ENCODE measurements around the gene CEP70.
"Not testable (repeated sequence)": the region's sequence is repeated elsewhere in the genome, so short reads cannot be mapped to it uniquely, and the experiment has no call there.

CEP70 gene

DNA sequence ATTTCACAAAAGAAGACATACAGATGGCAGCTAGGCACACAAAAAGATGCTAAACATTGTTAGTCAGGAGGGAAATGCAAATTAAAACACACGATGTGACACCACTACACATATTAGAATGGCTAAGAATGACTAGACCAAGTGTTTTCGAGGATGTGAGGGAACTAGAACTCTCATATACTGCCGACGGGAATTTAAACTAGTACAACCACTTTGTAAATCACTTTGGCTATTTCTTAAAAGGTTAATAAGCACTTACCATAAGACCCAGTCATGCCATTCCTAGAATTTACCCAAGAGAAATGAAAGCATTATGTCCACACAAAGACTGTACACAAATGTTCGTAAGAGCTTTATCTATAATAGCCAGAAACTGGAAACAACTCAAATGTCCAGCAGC, 5.6 kb downstream of the CEP70 start:
- no peak for DNase-seq

DNA sequence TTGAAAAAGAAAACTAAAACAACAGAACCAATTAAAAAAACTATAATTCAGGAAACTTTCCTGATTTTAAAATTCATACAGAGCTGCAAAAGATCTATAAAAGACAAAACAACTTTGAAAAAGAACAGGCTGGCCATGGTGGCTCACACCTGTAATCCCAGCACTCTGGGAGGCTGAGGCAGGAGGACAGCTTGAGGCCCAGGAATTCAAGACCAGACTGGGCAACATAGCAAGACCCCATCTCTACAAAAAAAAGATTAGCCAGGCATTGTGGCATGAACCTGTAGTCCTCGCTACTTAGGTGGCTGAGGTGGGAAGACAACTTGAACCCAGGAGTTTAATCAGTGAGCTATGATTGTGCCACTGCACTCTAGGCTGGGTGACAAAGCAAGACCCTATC, 6.7 kb downstream of the CEP70 start:
- no peak for DNase-seq

DNA sequence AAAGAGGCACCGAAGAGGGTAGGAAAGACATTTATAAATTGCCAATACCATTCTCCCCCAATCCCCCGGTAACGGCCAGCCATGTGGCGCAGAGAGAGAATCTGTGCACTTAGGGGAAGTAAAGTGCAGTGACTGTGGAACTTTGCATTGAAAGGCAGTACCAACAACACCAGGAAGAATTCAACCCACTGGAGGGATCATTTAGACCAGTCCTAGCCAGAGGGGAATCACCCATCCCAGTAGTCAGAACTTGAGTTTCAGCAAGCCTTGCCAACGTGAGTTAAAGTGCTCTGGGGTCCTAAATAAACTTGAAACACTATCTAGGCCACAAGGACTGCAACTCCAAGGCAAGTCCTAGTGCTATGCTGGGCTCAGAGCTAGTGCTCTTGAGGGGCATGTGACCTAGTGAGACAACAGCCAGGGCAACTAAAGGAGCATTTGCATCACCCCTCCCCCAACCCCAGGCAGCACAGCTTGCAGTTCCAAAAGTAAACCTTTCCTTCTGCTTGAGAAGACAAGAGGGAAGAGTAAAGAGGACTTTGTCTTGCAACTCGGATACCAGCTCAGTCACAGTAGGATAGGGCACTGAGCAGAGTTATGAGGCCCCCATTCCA, 15.0 kb downstream of the CEP70 start:
- DNase-seq = no peak

DNA sequence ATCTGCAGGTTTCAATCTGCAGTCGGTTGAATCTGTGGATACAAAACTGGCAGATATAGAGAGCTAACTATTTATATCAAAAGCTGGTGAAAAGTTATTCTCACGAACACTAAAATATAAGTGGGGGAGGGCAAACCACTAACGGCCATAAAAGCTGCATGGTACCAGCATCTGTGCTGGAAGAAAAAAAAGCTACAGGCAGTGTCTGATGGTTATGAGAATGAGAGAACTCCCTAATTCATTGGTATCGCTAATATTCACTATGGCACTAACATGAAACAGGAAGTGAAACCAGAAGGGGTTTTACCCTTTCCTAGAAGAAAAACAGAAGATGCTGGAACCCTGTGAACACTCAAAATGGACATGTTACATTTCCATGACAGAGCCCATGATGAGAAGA, 15.9 kb downstream of the CEP70 start:
- DNase-seq = peak; percentile 12

DNA sequence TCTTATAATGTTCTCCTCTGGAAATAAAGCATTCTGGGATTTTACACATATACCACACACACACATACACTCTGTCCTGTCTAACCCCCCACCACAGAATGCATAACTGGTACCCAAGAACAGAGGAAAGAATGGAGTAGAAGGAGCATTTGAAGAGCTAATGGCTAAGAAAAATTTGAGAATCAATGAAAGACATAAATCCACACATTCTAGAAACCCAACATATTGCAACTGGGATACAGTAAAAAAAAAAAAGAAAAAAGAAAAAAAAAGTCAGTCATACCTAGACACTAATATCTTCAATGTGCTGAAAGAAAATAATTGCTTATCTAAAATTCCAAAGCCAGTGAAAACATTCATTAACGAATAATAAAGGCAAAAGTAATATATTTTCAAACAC, 20.9 kb downstream of the CEP70 start:
- no peak for DNase-seq

DNA sequence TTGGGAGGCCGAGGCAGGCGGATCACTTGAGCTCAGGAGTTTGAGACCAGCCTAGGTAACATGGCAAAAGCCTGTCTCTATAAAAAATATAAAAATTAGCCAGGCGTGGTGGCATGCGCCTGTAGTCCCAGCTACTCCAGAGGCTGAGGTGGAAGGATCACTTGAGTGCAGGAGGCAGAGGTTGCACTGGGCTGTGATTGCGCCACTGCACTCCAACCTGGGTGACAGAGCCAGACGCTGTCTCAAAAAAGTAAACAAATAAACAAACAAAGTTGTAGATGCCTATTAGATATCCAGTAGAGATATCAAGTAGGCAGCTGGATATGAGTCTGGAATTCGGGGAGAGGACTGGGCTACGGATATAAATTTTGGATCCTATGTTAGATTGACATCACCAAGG, 24.4 kb downstream of the CEP70 start:
- DNase-seq = not testable (repeated sequence)

DNA sequence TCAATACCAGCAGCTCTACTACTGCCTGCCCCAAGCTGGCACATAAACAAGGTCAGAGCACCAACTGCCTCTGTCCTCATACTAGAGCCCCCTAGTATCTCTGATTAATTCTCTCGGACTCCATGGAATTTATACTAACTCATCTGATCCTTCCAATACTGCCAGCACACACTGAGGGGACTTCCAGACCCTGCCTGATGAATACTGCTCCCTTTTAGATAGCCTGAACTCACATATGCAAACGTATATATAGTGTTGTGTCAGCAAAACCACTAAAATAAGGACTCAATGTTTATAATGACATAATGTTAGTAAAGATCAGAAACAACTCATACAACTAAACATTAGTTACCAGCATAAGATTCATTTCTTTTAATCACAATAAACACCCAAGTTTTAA, 25.0 kb downstream of the CEP70 start:
- no peak for DNase-seq

DNA sequence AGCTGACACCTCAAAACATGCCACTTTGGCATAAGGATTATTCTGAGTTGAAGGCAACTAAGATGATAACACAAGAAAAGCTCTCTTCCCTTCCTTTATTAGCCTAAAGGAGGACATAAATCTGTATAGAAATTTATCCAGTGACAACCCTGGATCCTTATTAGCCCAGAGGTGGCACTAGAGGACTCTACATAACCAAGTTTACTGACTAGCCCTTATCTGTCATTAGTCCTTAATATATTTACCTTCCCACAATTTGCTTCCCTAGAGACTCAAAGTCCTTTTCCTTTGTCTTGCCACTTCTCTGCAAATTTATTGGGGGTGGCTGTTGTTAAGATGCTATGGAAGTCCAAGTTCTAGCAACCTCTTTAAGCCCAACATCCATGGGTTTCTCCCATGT, 26.7 kb downstream of the CEP70 start:
- no peak for DNase-seq

DNA sequence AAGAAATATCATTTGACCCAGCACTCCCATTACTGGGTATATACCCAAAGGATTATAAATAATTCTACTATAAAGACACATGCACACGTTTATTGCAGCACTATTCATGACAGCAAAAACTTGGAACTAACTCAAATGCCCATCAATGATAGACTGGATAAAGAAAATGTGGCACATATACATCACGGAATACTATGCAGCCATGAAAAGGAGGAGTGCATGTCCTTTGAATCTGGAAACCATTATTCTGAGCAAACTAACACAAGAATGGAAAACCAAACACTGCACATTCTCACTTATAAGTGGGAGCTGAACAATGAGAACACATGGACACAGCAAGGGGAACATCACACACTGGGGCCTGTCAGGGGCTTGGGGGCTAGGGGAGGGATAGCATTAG, 27.8 kb downstream of the CEP70 start:
- DNase-seq = not testable (repeated sequence)

DNA sequence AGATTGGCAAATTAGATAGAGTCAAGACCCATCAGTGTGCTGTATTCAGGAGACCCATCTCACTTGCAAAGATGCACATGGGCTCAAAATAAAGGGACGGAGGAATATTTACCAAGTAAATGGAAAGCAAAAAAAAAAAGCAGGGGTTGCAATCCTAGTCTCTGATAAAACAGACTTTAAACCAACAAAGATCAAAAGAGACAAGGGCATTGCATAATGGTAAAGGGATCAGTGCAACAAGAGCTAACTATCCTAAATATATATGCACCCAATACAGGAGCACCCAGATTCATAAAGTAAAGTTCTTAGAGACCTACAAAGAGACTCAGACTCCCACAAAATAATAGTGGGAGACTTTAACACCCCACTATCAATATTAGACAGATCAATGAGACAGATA, 31.2 kb downstream of the CEP70 start:
- DNase-seq = not testable (repeated sequence)

DNA sequence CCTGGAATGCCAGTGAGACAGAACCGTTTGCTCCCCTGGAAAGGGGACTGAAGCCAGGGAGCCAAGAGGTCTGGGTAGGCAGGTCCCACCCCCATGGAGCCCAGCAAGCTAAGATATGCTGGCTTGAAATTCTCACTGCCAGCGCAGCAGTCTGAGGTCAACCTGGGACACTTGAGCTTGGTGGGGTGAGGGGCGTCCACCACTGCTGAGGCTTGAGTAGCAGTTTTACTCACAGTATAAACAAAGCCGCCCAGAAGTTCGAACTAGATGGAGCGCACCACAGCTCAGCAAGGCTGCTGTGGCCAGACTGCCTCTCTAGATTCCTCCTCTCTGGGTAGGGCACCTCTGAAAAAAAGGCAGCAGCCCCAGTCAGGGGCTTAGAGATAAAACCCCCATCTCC, 33.6 kb downstream of the CEP70 start:
- no peak for DNase-seq

DNA sequence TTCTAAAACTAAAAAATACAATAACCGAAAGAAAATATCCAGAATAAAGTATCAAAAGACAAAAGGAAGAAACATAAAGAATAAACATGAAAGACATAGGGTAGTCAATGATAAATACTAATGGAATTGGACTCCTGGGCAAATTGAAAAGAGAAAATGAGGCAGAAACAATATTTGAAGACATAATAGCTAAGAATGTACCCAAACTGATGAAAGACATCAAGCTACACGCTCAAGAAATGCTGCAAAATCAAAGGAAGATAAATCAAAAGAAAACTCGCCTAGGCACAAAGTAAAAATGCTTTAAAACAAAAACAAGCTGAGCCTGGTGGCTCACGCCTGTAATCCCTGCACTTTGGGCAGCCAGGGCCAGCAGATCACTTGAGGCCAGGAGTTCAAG, 34.9 kb downstream of the CEP70 start:
- no peak for DNase-seq

DNA sequence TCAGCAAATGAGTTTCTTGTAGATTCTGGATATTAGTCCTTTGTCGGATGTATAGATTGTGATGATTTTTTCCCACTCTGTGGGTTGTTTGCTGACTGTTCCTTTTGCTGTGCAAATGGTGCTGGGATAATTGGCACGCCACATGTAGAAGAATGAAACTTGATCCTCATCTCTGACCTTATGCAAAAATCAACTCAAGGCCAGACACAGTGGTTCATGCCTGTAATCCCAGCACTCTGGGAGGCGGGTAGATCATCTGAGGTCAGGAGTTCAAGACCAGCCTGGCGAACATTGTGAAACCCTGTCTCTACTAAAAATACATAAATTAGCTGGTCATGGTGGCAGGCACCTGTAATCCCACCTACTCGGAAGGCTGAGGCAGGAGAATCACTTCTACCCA, 39.3 kb downstream of the CEP70 start:
- not testable (repeated sequence) for DNase-seq

DNA sequence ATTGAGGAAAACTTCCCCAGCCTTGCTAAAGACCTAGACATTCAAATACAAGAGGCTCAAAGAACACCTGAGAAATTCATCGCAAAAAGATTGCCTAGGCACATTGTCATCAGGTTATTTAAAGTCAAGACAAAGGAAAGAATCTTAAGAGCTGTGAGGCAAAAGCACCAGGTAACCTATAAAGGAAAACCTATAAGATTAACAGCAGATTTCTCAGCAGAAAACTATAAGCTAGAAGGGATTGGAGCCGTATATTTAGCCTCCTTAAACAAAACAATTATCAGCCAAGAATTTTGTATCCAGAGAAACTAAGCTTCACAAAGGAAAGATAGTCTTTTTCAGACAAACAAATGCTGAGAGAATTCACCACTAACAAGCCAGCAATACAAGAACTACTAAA, 43.1 kb downstream of the CEP70 start:
- not testable (repeated sequence) for DNase-seq

DNA sequence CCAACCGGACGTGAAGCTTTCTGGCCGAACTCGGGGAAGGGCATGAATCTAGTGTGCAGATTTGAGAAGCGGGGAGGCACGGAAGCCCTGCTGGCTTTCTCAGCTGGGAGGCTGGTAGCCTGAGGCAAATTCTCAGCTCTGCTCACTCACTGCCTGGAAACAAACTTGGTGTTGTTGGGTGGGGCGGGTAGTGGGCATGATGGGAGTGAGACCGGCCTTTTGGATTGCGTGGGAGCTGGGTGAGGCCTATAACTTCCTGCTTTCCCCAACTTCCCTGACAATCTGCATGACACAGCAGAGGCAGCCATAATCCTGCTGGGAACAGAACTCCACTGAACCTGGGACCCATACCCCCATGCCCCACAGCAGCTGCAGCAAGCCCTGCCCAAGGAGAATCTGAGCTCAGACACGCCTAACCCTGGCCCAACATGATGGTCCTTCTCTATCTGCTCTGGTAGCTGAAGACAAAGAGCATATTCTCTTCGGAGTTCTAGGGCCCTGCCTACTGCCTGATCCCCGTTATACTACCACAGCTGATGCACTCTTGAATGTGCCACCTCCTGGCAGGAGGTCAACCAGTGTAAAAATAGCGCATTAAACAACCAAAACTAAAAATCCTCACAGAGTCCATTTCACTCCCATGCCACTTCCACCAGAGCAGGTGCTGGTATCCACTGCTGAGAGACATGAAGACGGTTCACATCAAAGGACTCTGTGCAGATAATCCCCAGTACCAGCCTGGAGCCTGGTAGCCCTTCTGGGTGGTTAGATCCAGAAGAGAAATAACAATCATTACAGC, 44.7 kb downstream of the CEP70 start:
- DNase-seq = no peak

DNA sequence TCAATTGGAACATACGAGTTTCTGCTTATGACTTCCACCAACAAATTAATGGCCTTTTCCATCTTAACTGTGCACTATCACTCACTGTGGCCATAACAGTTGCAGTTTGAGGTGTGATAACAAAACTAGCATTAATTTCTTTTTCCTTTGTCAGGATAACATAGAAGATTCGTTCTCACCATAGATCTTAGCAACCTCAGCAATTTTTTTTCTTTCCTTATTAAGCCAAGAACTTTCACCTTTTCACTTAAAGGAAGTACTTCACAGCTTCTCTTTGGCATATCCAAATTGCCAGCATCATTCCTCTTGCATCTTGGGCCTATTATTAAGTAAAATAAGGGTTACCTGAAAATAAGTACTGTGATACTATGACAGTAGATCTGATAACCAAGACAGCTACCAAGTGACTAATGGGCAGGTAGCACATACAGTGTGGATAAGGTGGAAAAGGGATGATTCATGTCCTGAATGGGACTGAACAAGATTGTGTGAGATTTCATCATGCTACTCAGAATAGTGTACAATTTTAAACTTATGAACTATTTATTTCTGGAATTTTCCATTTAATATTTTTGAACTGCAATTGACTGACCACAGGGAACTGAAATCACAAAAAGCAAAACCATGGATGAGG, 46.6 kb downstream of the CEP70 start:
- DNase-seq = no peak

DNA sequence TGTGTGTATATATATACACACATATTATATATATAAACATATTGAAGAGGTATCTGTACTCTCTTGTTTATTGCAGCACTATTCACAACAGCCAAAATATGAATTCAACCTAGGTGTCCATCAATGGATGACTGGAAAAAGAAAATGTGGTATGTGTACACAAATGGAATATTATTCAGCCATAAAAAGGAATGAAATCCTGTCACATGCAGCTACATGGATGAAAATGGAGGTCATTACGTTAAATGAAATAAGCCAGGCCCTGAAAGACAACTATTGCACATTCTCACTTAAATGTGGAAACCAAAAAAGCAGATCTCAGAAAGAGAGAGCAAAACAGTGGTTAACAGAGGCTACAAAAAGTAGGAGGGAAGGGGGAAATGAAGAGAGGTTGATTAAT, 49.5 kb downstream of the CEP70 start:
- DNase-seq = no peak

DNA sequence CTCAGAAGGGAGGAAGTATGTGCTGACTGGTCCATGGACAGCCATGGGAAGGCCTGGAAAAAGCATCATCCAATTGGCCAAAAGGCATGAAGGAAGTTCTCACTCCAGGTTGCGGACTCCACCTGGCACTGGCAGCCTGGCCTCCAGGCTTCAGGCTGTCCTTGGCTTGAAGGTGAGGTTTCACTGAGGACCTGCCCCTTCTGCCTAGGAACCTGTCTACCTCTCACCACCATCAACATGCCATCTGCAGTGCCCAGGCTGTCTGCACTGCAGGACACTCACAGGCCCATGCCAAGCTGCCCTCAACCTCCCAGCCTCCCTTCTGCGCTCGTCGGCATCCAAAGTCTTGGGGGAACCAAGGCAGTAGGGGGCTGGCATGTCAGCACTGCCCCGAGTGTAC, 51.1 kb downstream of the CEP70 start:
- no peak for DNase-seq

DNA sequence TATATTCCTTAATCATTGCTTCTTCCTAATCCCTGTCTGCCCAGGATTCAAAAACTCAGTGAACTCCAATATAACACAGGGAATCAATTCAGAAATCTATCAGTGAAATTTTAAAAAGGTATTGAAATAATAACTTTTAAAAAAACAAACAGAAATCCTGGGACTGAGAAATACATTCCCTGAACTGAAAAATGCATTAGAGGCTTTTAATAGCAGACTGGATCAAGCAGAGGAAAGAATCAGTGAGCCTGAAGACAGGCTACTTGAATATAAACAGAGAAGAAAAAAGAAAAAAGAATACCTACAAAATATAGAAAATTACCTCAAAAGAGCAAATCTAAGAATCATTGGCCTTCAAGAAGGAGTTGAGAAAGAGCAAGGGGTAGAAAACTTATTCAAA, 54.7 kb downstream of the CEP70 start:
- no peak for DNase-seq

DNA sequence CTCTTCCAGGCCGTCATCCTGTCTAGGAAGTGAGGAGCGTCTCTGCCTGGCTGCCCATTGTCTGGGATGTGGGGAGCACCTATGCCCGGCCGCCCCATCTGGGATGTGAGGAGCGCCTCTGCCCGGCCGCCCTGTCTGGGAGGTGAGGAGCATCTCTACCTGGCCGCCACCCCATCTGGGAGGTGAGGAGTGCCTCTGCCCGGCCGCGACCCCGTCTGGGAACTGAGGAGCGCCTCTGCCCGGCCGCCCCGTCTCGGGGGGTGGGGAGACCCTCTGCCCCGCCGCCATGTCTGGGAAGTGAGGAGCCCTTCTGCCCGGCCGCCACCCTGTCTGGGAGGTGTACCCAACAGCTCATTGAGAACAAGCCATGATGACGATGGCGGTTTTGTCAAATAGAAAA, 72.6 kb downstream of the CEP70 start:
- not testable (repeated sequence) for DNase-seq

DNA sequence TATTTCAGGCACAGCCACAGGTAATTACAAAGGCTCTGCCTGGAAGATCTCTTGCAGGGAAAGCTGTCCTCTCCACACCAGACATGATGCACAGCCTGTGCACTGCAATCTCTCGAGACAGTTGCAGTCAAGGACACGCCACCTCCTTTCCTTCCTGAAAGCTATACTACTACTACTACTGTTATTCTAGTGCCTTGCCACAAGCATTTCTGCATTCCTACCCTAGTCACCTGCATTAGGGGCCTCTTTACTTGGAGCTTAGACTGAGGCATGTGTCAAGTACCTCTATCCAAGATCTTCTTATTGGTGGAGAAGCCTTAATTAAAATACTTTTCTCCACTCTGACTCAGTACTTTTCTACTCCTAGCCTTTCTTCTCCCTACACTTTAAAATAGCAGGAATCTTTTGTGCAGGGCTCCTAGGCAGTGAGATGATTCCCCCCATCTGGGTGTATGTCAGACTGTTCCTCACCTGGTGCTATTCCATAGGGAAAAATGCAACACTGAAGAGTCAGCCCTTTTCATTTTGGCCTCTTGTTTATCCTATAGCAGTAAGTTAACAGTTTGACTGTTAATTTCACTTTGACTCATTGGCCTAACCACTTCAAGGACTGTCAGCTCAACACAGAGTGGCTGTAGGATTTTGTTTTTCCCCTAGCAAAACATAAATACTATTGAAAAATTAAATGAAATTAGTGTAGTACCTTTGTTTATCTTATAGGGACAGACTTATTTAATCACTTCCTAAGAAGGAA, 80.8 kb downstream of the CEP70 start:
- DNase-seq = peak; percentile 77

DNA sequence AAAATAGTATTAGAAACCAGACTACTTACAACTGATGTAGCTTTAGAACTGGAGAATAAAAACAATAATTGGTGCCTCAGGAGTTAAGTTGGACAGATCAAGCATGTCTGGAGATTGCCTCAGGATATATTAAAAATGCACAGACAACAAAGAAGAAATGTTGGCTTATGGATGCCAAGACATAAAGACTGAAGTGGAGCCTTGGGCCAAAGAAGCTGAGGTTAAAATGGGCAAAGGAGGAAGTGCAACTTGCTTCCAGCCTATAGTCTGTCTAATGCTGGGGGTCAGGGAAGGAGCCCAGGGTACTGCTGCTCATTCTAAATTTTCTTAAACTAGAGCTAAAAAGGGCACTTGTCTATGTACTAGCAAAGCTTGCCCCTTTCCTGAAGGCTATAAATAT, 82.1 kb downstream of the CEP70 start:
- DNase-seq = no peak

DNA sequence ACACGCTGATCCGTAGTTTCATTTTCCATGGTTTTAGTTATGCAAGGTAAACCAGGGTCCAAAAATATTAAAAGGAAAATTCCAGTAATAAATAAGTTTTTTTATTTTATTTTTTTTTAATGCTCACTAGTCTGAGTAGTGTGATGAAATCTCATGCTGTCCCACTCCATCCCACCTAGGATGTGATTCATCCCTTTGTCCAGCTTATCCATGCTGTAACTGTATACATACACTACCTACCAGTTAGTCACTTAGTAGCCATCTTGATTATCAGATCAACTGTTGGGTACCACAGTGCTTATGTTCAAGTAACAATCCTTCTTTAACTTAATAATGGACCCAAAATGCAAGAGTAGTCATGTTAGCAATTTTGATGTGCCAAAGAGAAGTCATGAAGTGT, 84.5 kb downstream of the CEP70 start:
- DNase-seq = no peak

DNA sequence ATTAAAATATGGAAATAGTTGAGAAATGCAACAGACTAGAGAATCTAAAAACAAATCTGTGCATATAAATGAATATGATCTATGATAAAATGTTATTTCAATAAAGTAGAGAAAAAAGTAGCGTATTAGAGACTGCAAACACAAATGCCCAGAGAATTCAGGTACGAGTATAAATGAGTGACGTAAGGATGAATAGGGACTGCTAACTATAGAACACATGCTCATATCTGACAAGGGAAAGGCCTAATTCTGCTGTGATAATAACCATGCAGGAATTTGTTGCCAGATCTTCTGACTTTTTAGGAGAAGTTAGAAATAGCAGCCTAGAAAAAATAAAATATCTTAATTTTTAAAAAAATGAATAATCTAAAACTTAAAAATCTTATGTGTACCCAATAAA, 86.5 kb downstream of the CEP70 start:
- no peak for DNase-seq
